GM12865 (cell line): ENCODE data around the gene CNGA1.

Experiments used
- DNase-seq: peaks from one replicate; pipeline ENCODE4 v3.0.0; 2010; ENCODE audit warnings: low read depth
- H3K4me3 ChIP-seq: 2 replicates; pipeline ENCODE4 v1.5.1; 2011; ENCODE audit warnings: mild to moderate bottlenecking, low read depth, low read length, control low read depth
- TF ChIP-seq, protein P1 (sequence below): IDR thresholded peaks from 2 replicates; pipeline ENCODE4 v1.5.1; 2011; ENCODE audit warnings: low read length, control low read depth, low read depth, inconsistent platforms; ENCODE audit not compliant: insufficient read depth; ENCODE audit errors: missing control alignments

Gene CNGA1

DNA sequence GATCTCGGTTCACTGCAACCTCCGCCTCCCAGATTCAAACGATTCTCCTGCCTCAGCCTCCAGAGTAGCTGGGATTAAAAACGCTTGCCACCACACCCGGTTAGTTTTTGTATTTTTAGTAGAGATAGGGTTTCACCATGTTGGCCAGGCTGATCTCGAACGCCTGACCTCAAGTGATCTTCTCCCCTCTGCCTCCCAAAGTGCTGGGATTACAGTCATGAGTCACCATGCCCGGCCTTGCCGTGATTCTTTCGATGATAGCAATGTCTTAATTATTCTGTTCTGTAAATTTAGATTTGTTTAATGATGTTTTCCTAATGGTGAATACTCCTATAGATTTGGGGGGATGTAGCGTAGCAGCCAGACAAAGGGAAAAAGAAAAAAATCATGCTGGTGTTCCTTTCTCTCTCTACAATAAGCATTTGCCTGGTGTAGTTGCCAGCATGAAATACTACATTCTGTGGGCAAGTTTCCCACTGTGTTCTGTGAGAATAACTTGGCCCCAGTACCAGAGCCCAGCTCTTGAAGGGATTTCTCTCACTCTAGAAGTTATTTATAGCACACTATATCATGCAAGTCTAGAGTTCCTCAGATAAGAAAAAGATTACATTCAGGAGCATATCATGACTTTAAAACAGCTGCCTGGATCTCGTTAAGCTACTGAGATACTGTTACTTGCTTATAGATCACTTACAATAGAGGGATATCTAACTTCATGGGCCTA lies 15.5 kb upstream of the CNGA1 start:
- TF ChIP-seq, protein P1, sequence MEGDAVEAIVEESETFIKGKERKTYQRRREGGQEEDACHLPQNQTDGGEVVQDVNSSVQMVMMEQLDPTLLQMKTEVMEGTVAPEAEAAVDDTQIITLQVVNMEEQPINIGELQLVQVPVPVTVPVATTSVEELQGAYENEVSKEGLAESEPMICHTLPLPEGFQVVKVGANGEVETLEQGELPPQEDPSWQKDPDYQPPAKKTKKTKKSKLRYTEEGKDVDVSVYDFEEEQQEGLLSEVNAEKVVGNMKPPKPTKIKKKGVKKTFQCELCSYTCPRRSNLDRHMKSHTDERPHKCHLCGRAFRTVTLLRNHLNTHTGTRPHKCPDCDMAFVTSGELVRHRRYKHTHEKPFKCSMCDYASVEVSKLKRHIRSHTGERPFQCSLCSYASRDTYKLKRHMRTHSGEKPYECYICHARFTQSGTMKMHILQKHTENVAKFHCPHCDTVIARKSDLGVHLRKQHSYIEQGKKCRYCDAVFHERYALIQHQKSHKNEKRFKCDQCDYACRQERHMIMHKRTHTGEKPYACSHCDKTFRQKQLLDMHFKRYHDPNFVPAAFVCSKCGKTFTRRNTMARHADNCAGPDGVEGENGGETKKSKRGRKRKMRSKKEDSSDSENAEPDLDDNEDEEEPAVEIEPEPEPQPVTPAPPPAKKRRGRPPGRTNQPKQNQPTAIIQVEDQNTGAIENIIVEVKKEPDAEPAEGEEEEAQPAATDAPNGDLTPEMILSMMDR, result no peak
- no peak overlapping the region for H3K4me3 ChIP-seq
- DNase-seq, result no peak

DNA sequence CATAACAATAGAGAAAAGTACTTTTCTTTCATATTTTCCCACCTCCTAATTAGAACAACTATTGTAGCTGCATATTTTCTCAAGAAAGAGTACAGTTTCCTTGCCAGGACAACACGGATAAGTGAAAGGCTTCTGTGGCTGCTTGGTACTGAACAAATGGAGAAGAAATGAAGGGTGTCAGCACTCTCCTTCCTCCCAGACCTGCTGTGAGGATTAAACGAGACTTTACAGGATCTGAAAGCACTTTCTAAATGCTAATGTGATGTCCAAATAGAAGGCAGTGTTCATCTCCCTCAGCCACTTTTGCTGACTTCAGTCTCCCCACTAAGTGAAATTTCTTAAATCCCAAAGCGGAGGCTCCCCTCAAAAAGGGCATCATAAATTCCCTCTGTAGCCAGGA lies 14.0 kb upstream of the CNGA1 start:
- TF ChIP-seq, protein P1, result no peak
- no peak for DNase-seq
- no peak overlapping the region for H3K4me3 ChIP-seq

DNA sequence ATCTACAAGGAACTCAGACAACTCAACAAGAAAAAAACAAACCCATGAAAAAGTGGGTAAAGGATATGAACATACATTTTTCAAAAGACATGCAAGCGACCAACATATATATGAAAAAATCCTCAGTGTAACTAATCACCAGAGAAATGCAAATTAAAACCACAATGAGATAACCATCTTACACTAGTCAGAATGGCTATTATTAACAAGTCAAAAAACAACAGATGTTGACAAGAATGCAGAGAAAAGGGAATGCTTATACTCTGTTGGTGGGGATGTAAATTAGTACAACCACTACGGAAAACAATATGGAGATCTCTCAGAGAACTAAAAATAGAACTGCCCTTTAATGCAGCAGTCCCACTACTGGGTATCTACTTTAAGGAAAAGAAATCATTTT lies 12.2 kb upstream of the CNGA1 start:
- TF ChIP-seq, protein P1, result no peak
- DNase-seq, result peak; percentile 42
- no peak overlapping the region for H3K4me3 ChIP-seq

DNA sequence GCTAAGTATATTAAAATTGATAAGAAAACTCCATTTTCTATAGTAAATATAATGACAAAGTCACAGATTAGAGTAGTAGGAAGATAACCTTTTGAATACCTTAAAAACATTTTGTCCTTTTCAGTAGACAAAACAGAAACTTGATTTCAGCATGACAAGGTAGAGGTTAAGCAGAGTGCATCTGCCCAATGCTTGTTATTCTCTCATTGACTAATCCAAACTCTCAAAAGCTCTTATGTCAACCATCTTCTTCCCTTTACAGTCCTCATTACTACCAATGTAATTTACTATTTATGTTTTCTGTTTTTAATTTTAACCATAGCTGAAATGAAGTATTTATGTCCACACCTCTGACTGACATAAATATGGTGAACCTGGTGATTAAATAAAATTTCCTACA lies 11.2 kb upstream of the CNGA1 start:
- TF ChIP-seq, protein P1, result no peak
- H3K4me3 ChIP-seq, result no peak overlapping the region

DNA sequence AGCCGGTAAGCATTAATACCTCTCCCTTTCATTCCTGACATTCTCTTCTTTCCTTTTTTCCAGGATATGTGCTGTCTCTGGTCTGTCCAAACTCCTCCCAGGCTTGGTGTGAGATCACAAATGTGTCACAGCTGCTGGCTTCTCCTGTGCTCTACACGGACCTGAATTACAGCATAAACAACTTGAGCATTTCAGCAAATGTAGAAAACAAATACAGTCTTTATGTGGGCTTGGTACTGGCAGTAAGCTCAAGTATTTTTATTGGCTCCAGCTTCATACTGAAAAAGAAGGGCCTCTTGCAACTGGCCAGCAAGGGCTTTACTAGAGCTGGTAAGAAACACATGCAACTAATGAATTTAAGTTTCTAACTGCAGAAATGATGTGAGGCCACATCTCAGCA lies 8.5 kb upstream of the CNGA1 start:
- TF ChIP-seq, protein P1, result no peak
- no peak for DNase-seq
- no peak overlapping the region for H3K4me3 ChIP-seq

More for the DNA sequence above, 11.2 kb upstream of the CNGA1 start:
- peak; percentile 65 for DNase-seq

DNA sequence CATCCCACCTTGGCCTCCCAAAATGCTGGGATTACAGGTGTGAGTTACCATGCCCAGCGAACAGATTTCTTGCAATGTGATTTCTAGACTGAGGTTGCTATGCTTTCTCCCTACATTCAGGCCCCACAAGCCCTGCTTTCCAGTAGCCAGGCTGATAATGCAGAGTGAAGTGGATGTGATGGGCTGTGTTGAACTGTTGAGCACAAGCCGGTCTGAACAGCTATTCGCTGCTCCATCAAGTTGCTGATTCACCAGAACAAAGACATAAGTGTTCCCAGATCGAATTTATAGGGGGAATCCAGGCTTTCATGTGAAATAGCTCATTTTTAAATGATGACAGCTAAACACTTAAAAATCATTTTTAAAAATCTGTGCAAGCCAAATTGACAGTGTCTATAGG lies 8.0 kb upstream of the CNGA1 start:
- DNase-seq, result no peak
- no peak overlapping the region for H3K4me3 ChIP-seq
- TF ChIP-seq, protein P1, result no peak
